H1 (cell line): Measurements from ENCODE around the gene MYRIP. TPM values are rescaled to one million over a fixed set of nuclear protein-coding genes. Genes with fewer than 3 reads are reported as not detected.

Experiments
- polyA plus RNA-seq, 7 experiments: library from polyadenylated mRNA; depleted of rRNA in 3 of 7; stranded (reverse) in 5 of 7; unstranded in 2 of 7; fragments of >200 nt in 5 of 7; fragments of 200-250 nt in 2 of 7; gene quantifications; 1 replicate in 5 of 7; 2 replicates in 1 of 7; 4 replicates in 1 of 7; pipeline versions ENCODE4 v1.2.1 to v1.2.3, GENCODE V29; 2011 to 2013; ENCODE audit warnings: missing spikeins in 2 of 7, mixed read lengths in 2 of 7
- total RNA-seq: library from RNA; stranded (reverse); fragmentation: NEBNext Ultra II Directional; extraction: Animal tissue kit (Norgen Biotek cat#: 25700); gene quantifications from 2 replicates; pipeline ENCODE4 v1.2.1, GENCODE V29; 2021
- TF ChIP-seq, protein P1 (sequence below): IDR thresholded peaks from 2 replicates; pipeline ENCODE4 v1.6.1; 2012; ENCODE audit warnings: low read length, inconsistent platforms

Gene MYRIP
- total and polyA plus RNA-seq, 2 of the 8 experiments (the other 6 are each of a cell fraction or from before 2014, with no cell fraction given), result 0.54 to 4.3 TPM

DNA sequence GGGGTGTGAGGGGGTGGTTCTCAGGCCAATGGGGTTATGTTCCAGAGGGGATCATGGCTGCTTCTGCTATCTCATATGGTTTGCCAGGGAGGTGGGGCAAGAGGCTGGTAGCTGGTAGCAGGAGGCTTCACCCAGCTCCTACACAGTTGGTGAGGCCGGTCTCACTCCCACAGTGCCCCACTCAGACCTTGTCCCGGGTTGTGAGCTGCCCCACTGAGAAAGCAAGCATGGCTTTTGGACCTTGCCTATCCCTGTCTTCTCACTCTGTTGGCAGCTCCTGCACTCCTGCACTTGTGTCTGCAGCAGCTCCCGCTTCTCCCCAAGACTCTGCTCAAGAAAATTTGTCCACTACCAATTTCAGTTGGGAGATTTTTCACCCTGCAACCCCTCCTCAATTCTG, 46.1 kb downstream of the MYRIP start (continued):
- TF ChIP-seq, protein P1, sequence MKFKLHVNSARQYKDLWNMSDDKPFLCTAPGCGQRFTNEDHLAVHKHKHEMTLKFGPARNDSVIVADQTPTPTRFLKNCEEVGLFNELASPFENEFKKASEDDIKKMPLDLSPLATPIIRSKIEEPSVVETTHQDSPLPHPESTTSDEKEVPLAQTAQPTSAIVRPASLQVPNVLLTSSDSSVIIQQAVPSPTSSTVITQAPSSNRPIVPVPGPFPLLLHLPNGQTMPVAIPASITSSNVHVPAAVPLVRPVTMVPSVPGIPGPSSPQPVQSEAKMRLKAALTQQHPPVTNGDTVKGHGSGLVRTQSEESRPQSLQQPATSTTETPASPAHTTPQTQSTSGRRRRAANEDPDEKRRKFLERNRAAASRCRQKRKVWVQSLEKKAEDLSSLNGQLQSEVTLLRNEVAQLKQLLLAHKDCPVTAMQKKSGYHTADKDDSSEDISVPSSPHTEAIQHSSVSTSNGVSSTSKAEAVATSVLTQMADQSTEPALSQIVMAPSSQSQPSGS, result no peak
- TF ChIP-seq, all 59 proteins: peak for 0
